H9 (cell line): ENCODE data around the gene VRK1. TPM values are rescaled to one million over a fixed set of nuclear protein-coding genes. Genes with fewer than 3 reads are reported as not detected.

Experiments
- DNase-seq: peaks from one replicate; pipeline ENCODE4 v3.0.0-alpha.2; 2017
- H2AFZ ChIP-seq: one replicate; pipeline ENCODE4 v1.6.1; 2013; ENCODE audit warnings: mild to moderate bottlenecking, low read length, control low read depth, moderate library complexity
- H2AK5ac ChIP-seq: 2 replicates; pipeline ENCODE4 v1.6.1; 2013; ENCODE audit warnings: low read length, control low read depth, mixed read lengths; ENCODE audit not compliant: insufficient read length
- H2BK120ac ChIP-seq: one replicate; pipeline ENCODE4 v1.6.1; 2013; ENCODE audit warnings: low read depth, mild to moderate bottlenecking, low read length, control low read depth, inconsistent platforms; ENCODE audit not compliant: poor library complexity, severe bottlenecking
- H2BK12ac ChIP-seq: 2 replicates; pipeline ENCODE4 v1.6.1; 2013; ENCODE audit warnings: low read length, control low read depth, mixed read lengths, low read depth; ENCODE audit not compliant: insufficient read length
- H2BK15ac ChIP-seq: 2 replicates; pipeline ENCODE4 v1.6.1; 2013; ENCODE audit warnings: low read depth, low read length, control low read depth
- H2BK20ac ChIP-seq: one replicate; pipeline ENCODE4 v1.6.1; 2013; ENCODE audit warnings: low read depth, mild to moderate bottlenecking, low read length, control low read depth, inconsistent platforms; ENCODE audit not compliant: poor library complexity, severe bottlenecking
- H2BK5ac ChIP-seq: 2 replicates; pipeline ENCODE4 v1.6.1; 2013; ENCODE audit warnings: low read length, control low read depth, mixed read lengths; ENCODE audit not compliant: insufficient read length
- H3K14ac ChIP-seq: 2 replicates; pipeline ENCODE4 v1.6.1; 2013; ENCODE audit warnings: low read length, control low read depth; ENCODE audit not compliant: insufficient read depth
- H3K18ac ChIP-seq: 2 replicates; pipeline ENCODE4 v1.6.1; 2013; ENCODE audit warnings: low read depth, mild to moderate bottlenecking, mixed read lengths, low read length, control low read depth; ENCODE audit not compliant: insufficient read length
- H3K23ac ChIP-seq: 2 replicates; pipeline ENCODE4 v1.6.1; 2013; ENCODE audit warnings: low read length, control low read depth, mixed read lengths, low read depth; ENCODE audit not compliant: insufficient read length
- H3K23me2 ChIP-seq: 2 replicates; pipeline ENCODE4 v1.6.1; 2013; ENCODE audit warnings: low read depth, mild to moderate bottlenecking, mixed read lengths, low read length, control low read depth; ENCODE audit not compliant: insufficient read length, poor library complexity, severe bottlenecking
- H3K27ac ChIP-seq: 2 replicates; pipeline ENCODE4 v1.5.1; 2013; ENCODE audit warnings: low read length, control low read depth, mixed read lengths, low read depth; ENCODE audit not compliant: insufficient read length
- H3K27me3 ChIP-seq: 2 replicates; pipeline ENCODE4 v1.6.1; 2013; ENCODE audit warnings: low read length, control low read depth, inconsistent platforms; ENCODE audit not compliant: insufficient read depth
- H3K4ac ChIP-seq: 2 replicates; pipeline ENCODE4 v1.6.1; 2013; ENCODE audit warnings: low read depth, mild to moderate bottlenecking, control low read depth, inconsistent platforms, low read length, moderate library complexity
- H3K4me1 ChIP-seq: 2 replicates; pipeline ENCODE4 v1.6.1; 2013; ENCODE audit warnings: low read length, control low read depth, inconsistent platforms; ENCODE audit not compliant: insufficient read depth
- H3K4me2 ChIP-seq: 2 replicates; pipeline ENCODE4 v1.6.1; 2013; ENCODE audit warnings: low read length, control low read depth, mixed read lengths; ENCODE audit not compliant: insufficient read length, insufficient read depth
- H3K56ac ChIP-seq: 2 replicates; pipeline ENCODE4 v1.6.1; 2013; ENCODE audit warnings: low read depth, mild to moderate bottlenecking, mixed read lengths, low read length, control low read depth; ENCODE audit not compliant: insufficient read length
- H3K79me1 ChIP-seq: 2 replicates; pipeline ENCODE4 v1.6.1; 2013; ENCODE audit warnings: low read depth, mild to moderate bottlenecking, moderate library complexity, low read length, control low read depth, inconsistent platforms; ENCODE audit not compliant: insufficient read depth, poor library complexity, severe bottlenecking
- H3K79me2 ChIP-seq: 2 replicates; pipeline ENCODE4 v1.6.1; 2013; ENCODE audit warnings: low read length, control low read depth, inconsistent platforms; ENCODE audit not compliant: insufficient read depth
- H3K9ac ChIP-seq: 2 replicates; pipeline ENCODE4 v1.6.1; 2013; ENCODE audit warnings: low read length, control low read depth, mixed read lengths; ENCODE audit not compliant: insufficient read length; ENCODE audit errors: extremely low read depth
- H3K9me3 ChIP-seq: one replicate; pipeline ENCODE4 v1.6.1; 2013; ENCODE audit warnings: low read depth, low read length, inconsistent platforms; ENCODE audit not compliant: control insufficient read depth
- H3T11ph ChIP-seq: one replicate; pipeline ENCODE4 v1.6.1; 2013; ENCODE audit warnings: mild to moderate bottlenecking, low read length, control low read depth, inconsistent platforms
- H4K20me1 ChIP-seq: one replicate; pipeline ENCODE4 v1.6.1; 2013; ENCODE audit not compliant: control insufficient read depth, insufficient read length, insufficient read depth
- H4K5ac ChIP-seq: 2 replicates; pipeline ENCODE4 v1.6.1; 2013; ENCODE audit warnings: low read depth, mild to moderate bottlenecking, mixed read lengths, low read length, control low read depth; ENCODE audit not compliant: insufficient read length
- H4K8ac ChIP-seq: replicated peaks from 2 replicates; pipeline ENCODE4 v1.6.1; 2013; ENCODE audit warnings: low read length, control low read depth, mixed read lengths, low read depth; ENCODE audit not compliant: insufficient read length
- H4K91ac ChIP-seq: 2 replicates; pipeline ENCODE4 v1.6.1; 2013; ENCODE audit warnings: low read depth, mild to moderate bottlenecking, moderate library complexity, mixed read lengths, low read length, control low read depth; ENCODE audit not compliant: insufficient read length
- H3K27ac Mint-ChIP-seq, 3 experiments: 2 replicates in 2 of 3; 3 replicates in 1 of 3; pipeline ENCODE4 v1.8.0; 2020 to 2021; ENCODE audit warnings: mixed read lengths in 3 of 3, mild to moderate bottlenecking in 1 of 3, moderate library complexity in 1 of 3
- H3K27me3 Mint-ChIP-seq: 2 replicates; pipeline ENCODE4 v1.8.0; 2021; ENCODE audit warnings: low read depth, mild to moderate bottlenecking, moderate library complexity, mixed read lengths
- H3K36me3 Mint-ChIP-seq, 3 experiments: 2 replicates in 2 of 3; 3 replicates in 1 of 3; pipeline ENCODE4 v1.8.0; 2020 to 2021; ENCODE audit warnings: low read depth in 3 of 3, mixed read lengths in 3 of 3; ENCODE audit not compliant: insufficient read depth in 1 of 3
- H3K4me1 Mint-ChIP-seq, 2 experiments: 2 replicates each; pipeline ENCODE4 v1.8.0; 2020; ENCODE audit warnings: mixed read lengths in 2 of 2
- H3K4me3 Mint-ChIP-seq, 2 experiments: 2 replicates in 1 of 2; 3 replicates in 1 of 2; pipeline ENCODE4 v1.8.0; 2020 to 2021; ENCODE audit warnings: mild to moderate bottlenecking in 2 of 2, mixed read lengths in 2 of 2, moderate library complexity in 1 of 2
- H3K9me3 Mint-ChIP-seq, 2 experiments: 2 replicates in 1 of 2; 3 replicates in 1 of 2; pipeline ENCODE4 v1.8.0; 2020; ENCODE audit warnings: mild to moderate bottlenecking in 2 of 2, mixed read lengths in 2 of 2, moderate library complexity in 1 of 2
- CTCF ChIP-seq: fragments of 200-600 bp; sonication (generic); conservative IDR thresholded peaks from 3 replicates; pipeline ENCODE4 v1.8.0; 2021; ENCODE audit warnings: antibody characterized with exemption, mild to moderate bottlenecking
- WGBS: extraction: QIAGEN DNeasy Blood & Tissue Kit; methylation state at CpG from one replicate; pipeline ENCODE4 v1.1.7; 2013; ENCODE audit warnings: missing lambda C conversion rate, low lambda C conversion rate, mixed read lengths; ENCODE audit not compliant: insufficient read length; ENCODE audit errors: extremely low coverage; 5-methylcytosine and 5-hydroxymethylcytosine counted together
- total RNA-seq: library from RNA; stranded (reverse); gene quantifications from 2 replicates; pipeline ENCODE4 v1.2.1, GENCODE V29; 2021

The VRK1 gene
- total RNA-seq, 1 experiment from 2014 or later = 55.7 TPM

DNA sequence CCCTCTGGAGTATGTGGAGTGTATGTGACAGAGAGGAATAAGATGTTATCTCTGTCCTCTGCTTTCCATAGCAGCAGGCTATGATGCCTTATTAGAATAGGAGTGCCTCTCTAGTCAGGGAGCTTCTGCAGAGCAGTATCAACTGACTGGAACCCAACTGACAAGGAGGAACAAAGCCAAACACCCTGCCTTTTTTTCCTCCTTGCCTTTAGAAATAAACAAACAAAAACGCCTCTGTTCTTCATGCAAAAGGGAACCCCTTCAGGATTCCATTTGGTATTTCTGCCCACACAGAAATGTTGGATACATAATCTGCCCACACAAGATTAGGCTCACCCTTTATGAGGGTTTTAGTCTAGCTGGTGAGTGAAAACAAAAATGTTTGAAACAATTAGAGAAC lies 50.3 kb downstream of the VRK1 start:
- Histone ChIP-seq H3K14ac (no peak overlapping the region), H2AK5ac (no peak overlapping the region), H2BK12ac (no peak overlapping the region), H3K9ac (no peak overlapping the region), H3T11ph (no peak overlapping the region), H3K18ac (no peak overlapping the region), H3K27ac (no peak overlapping the region), H3K23ac (no peak overlapping the region), H4K5ac (no peak overlapping the region), H3K79me1 (no peaks in the 10 kb centered on the region), H4K20me1 (no peaks in the 10 kb centered on the region), H2AFZ (no peak overlapping the region), H4K8ac (no peak overlapping the region), H3K79me2 (no peaks in the 10 kb centered on the region), H3K56ac (no peak overlapping the region), H2BK20ac (no peak overlapping the region), H3K23me2 (no peaks in the 10 kb centered on the region), H3K4ac (no peak overlapping the region), H3K4me1 (no peaks in the 10 kb centered on the region), H2BK15ac (no peak overlapping the region), H2BK120ac (no peak overlapping the region), H2BK5ac (no peak overlapping the region), H3K9me3 (no peaks in the 10 kb centered on the region), H3K4me2 (no peak overlapping the region), H4K91ac (no peak overlapping the region), H3K27me3 (no peaks in the 10 kb centered on the region)
- no peaks in the 10 kb centered on the region for H3K27me3 Mint-ChIP-seq
- peak overlapping the region in 1 of 3 experiments; percentile 80; a peak in 1 of 7 replicates for H3K27ac Mint-ChIP-seq
- no peak for TF ChIP-seq CTCF
- WGBS = no CpG with 5 or more reads among the region's 1 CpG
- no peak overlapping the region for H3K4me3 Mint-ChIP-seq
- peaks cover 0 to 2% of the 10 kb centered on the region in 2 experiments; a peak in 1 of 4 replicates for H3K4me1 Mint-ChIP-seq
- DNase-seq = no peak
- H3K9me3 Mint-ChIP-seq = no peaks in the 10 kb centered on the region
- peaks cover 6 to 29% (median 20%) of the 10 kb centered on the region in 3 experiments for H3K36me3 Mint-ChIP-seq
